OCI-LY7 (cell line): ENCODE measurements around the gene NENF. TPM values are rescaled to one million over a fixed set of nuclear protein-coding genes. Genes with fewer than 3 reads are reported as not detected.

Experiments used
- BruUV-seq: library from RNA; stranded (reverse); fragments of 400-500 nt; replicated peaks from 2 replicates; lab custom pipeline; 2021; lab: Mats Ljungman, UMichigan
- CTCF ChIA-PET: fragments of 300-600 bp; sonication (Branson Sonifier 250); formaldehyde crosslinking; loops from one replicate; lab custom pipeline; 2022; ENCODE audit warnings: antibody characterized with exemption; ENCODE audit not compliant: unreplicated experiment; lab: Charles Lee
- POLR2A ChIA-PET: fragments of 300-600 bp; sonication (Branson Sonifier 250); formaldehyde crosslinking; loops from one replicate; lab custom pipeline; 2022; ENCODE audit warnings: antibody characterized with exemption; lab: Charles Lee
- DNase-seq: peaks from one replicate; pipeline ENCODE4 v3.0.0-alpha.2; 2015; ENCODE audit warnings: low spot score
- H2AFZ ChIP-seq: fragments of 200-600 bp; sonication (generic), shearing (Covaris generic); 2 replicates; pipeline ENCODE4 v1.6.1; 2014; ENCODE audit warnings: mild to moderate bottlenecking, antibody characterized with exemption, low read length, moderate library complexity
- H3K27ac ChIP-seq: fragments of 200-600 bp; sonication (generic); 2 replicates; pipeline ENCODE4 v1.5.1; 2014; ENCODE audit warnings: mixed run types, low read depth, mild to moderate bottlenecking, moderate library complexity, low read length, inconsistent platforms; ENCODE audit not compliant: poor library complexity, severe bottlenecking
- H3K36me3 ChIP-seq: fragments of 200-600 bp; sonication (generic); 2 replicates; pipeline ENCODE4 v1.6.1; 2014; ENCODE audit warnings: mild to moderate bottlenecking, antibody characterized with exemption, low read length, moderate library complexity, mixed read lengths; ENCODE audit not compliant: insufficient read depth
- H3K4me1 ChIP-seq: fragments of 200-600 bp; sonication (generic); 2 replicates; pipeline ENCODE4 v1.5.1; 2014; ENCODE audit warnings: mild to moderate bottlenecking, low read length; ENCODE audit not compliant: insufficient read depth, poor library complexity, severe bottlenecking
- H3K4me2 ChIP-seq: fragments of 200-600 bp; sonication (generic); 2 replicates; pipeline ENCODE4 v1.6.1; 2014; ENCODE audit warnings: mild to moderate bottlenecking, low read length
- H3K4me3 ChIP-seq: fragments of 200-600 bp; sonication (generic); 2 replicates; pipeline ENCODE4 v1.5.1; 2014; ENCODE audit warnings: mild to moderate bottlenecking, low read depth, low read length; ENCODE audit not compliant: poor library complexity, severe bottlenecking
- H3K79me2 ChIP-seq: fragments of 200-600 bp; sonication (generic); 2 replicates; pipeline ENCODE4 v1.6.1; 2016; ENCODE audit warnings: low read depth, mild to moderate bottlenecking, low read length, moderate library complexity, mixed read lengths; ENCODE audit not compliant: insufficient read depth
- H3K9me2 ChIP-seq: fragments of 200-600 bp; sonication (generic); 2 replicates; pipeline ENCODE4 v1.6.1; 2016; ENCODE audit warnings: mild to moderate bottlenecking, low read length, mixed read lengths; ENCODE audit not compliant: insufficient read depth
- H3K9me3 ChIP-seq: fragments of 200-600 bp; sonication (generic); 2 replicates; pipeline ENCODE4 v1.6.1; 2014; ENCODE audit warnings: mild to moderate bottlenecking, mixed run types, low read length, mixed read lengths
- H4K20me1 ChIP-seq: fragments of 200-600 bp; sonication (generic); 2 replicates; pipeline ENCODE4 v1.6.1; 2014; ENCODE audit warnings: mild to moderate bottlenecking, antibody characterized with exemption, low read length, moderate library complexity, mixed read lengths; ENCODE audit not compliant: insufficient read depth
- EZH2phosphoT487 ChIP-seq: fragments of 200-600 bp; sonication (generic); IDR thresholded peaks from 2 replicates; pipeline ENCODE4 v1.6.1; 2018; ENCODE audit warnings: low read depth, borderline replicate concordance, mild to moderate bottlenecking, mixed run types, antibody characterized with exemption, low read length, moderate library complexity, mixed read lengths
- intact Hi-C: fragments of 100-400 bp; cut with micrococcal nuclease; formaldehyde crosslinking; loops from one replicate; pipeline ENCODE4 v1.10.0; 2022; ENCODE audit not compliant: unreplicated experiment
- total RNA-seq, 2 experiments: library from RNA; depleted of rRNA in 1 of 2; stranded (reverse); fragments of >200 nt in 1 of 2; shearing (Covaris generic) in 1 of 2; gene quantifications; 2 replicates each; pipeline ENCODE4 v1.2.3, GENCODE V29; 2014 to 2022
- TF ChIP-seq, protein P1 (sequence below): fragments of 200-600 bp; sonication (generic); conservative IDR thresholded peaks from 2 replicates; pipeline ENCODE4 v1.5.1; 2014; ENCODE audit warnings: mild to moderate bottlenecking, antibody characterized with exemption, low read length, moderate library complexity, mixed read lengths

The NENF gene
- total RNA-seq, 2 experiments from 2014 or later = 12.7 to 15.5 TPM

DNA sequence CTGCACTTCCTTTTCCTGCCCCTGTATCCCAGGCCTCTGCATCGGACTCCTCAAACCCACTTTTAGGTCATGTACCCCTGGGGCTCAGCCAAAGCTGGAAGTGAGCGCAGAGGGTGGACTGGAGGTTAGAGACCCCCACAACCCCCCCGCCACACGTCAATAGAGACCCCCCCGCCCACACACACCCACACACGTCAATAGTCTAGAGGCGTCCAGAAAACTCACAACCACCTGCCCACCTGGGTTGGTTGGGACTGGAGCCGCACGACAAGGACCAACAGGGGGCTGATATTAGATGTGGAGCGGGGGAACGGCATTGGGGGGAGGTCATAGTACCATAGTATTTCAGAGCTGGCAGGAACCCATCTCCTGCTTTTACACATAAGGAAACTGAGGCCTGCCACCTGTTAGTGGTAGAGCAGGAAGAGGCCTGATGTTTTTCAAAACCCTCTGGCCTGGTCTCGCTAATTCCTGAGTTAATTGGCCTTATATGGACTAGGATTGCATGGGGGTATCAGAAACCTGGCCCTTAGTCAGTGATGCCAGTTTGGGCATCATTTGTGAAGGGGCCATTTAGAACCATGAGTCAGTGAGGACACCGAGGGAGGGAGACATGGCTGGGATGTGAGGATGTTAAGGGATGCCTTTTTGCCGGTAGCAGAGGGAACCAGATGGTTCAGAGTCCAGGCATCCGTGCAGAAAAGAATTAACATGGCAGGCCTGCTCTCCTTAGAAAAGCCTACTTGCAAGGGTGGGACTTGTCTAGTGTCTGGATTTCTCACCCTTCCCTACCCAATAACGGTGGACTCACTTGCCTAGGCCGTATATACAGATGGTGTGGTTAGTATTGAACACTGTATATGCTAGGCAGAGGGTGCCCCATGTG, 1.1 kb downstream of the NENF start:
- no peaks in the 10 kb centered on the region for H3K9me2 ChIP-seq
- H3K9me3 ChIP-seq = no peaks in the 10 kb centered on the region
- TF ChIP-seq, protein P1, sequence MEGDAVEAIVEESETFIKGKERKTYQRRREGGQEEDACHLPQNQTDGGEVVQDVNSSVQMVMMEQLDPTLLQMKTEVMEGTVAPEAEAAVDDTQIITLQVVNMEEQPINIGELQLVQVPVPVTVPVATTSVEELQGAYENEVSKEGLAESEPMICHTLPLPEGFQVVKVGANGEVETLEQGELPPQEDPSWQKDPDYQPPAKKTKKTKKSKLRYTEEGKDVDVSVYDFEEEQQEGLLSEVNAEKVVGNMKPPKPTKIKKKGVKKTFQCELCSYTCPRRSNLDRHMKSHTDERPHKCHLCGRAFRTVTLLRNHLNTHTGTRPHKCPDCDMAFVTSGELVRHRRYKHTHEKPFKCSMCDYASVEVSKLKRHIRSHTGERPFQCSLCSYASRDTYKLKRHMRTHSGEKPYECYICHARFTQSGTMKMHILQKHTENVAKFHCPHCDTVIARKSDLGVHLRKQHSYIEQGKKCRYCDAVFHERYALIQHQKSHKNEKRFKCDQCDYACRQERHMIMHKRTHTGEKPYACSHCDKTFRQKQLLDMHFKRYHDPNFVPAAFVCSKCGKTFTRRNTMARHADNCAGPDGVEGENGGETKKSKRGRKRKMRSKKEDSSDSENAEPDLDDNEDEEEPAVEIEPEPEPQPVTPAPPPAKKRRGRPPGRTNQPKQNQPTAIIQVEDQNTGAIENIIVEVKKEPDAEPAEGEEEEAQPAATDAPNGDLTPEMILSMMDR = no peak
- TF ChIP-seq EZH2phosphoT487 = no peak
- peak overlapping the region; percentile 49 for H2AFZ ChIP-seq
- H3K79me2 ChIP-seq = no peaks in the 10 kb centered on the region
- CTCF ChIA-PET = no interaction called here
- intact Hi-C loops = no loop called here
- peak overlapping the region; percentile 79 for H3K4me2 ChIP-seq
- H3K4me3 ChIP-seq = peak overlapping the region; percentile 73
- DNase-seq = no peak
- no peak overlapping the region for H3K27ac ChIP-seq
- BruUV-seq = no TSS peak
- H4K20me1 ChIP-seq = no peaks in the 10 kb centered on the region
- no peaks in the 10 kb centered on the region for H3K36me3 ChIP-seq
- POLR2A ChIA-PET = interaction anchor here (0.6 kb wide), 1 partner anchor 77 kb away, joined by 5 read pairs; no protein-coding TSS in a partner anchor
- H3K4me1 ChIP-seq = no peaks in the 10 kb centered on the region

DNA sequence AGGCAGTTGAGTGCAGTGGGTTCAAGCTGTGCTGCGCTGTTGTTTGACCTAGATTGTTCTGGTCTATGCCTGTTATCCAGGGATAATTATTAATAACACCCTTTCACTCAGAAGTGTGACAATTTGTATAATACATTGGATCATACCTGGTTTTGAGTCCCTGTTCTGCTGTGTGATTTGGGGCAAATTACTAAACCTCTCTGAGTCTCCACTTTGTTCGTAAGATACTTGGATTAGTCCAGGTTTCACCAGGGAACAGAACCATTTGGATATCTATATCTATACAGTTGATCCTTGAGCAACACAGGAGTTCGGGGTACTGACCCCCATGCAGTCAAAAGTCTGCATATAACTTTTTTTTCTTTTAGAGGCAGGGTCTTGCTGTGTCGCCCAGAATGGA, 2.3 kb downstream of the NENF start:
- Histone ChIP-seq H3K4me3 (no peak overlapping the region), H3K9me2 (no peaks in the 10 kb centered on the region), H3K4me2 (no peak overlapping the region), H3K4me1 (no peaks in the 10 kb centered on the region), H3K79me2 (no peaks in the 10 kb centered on the region), H3K27ac (no peak overlapping the region), H2AFZ (no peak overlapping the region), H3K36me3 (no peaks in the 10 kb centered on the region), H3K9me3 (no peaks in the 10 kb centered on the region), H4K20me1 (no peaks in the 10 kb centered on the region)
- POLR2A ChIA-PET = no interaction called here
- intact Hi-C loops = no loop called here
- no peak for DNase-seq
- CTCF ChIA-PET = no interaction called here
- BruUV-seq = no TSS peak
- TF ChIP-seq, protein P1 = no peak
- TF ChIP-seq EZH2phosphoT487 = no peak
